ENCODE results near the gene CNIH2. TPM values are rescaled to one million over a fixed set of nuclear protein-coding genes. Genes with fewer than 3 reads are reported as not detected.

CNIH2 gene
- total and polyA plus RNA-seq, 9 of the 15 experiments (the other 6 are each of a cell fraction or from before 2014, with no cell fraction given): 0.26 to 0.89 (median 0.40) TPM; not detected in 4

DNA sequence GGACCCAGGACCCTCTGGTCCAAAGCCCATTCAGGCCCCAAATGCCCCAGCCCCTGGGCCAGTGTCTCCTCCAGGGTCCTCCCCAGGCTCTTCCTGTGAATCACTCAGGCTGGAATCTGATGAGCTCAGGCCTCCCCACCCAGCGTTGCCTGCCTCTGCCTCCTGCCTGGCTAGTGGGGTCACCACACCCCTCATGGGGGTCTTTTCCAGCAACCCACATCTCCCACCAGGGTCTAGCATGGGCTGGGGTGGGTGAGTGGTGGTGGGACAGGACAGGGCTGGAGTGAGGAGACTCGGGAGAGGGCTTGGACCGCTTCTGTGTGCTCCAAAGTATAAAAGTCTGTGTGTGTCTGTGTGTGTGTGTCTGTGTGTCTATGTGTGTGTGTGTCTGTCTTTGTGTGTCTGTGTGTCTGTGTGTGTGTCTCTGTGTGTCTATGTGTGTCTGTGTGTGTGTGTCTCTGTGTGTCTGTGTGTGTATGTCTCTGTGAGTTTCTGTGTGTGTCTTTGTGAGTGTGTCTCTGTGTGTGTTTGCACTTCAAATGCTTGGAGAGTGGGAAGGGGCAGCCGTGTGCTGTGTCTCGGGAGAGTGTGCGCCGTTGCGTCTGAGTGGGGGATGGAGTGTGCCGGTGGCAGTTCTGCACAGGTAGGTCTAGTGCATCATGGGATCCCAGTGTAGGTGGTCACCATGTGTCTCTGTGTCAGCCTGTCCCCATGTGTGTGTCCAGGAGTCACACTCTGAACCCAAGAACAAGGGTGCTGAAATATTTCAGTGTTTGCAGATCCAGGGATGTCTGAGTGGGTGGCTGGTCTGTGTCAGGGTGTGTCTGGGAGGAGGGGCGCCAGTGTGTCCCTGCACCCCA lies 49.4 kb downstream of the CNIH2 start (continued):
- no peak for TF ChIP-seq ZNF217 (CRISPR knock-in tag; IDR thresholded peaks at IDR 0.05)
- TF ChIP-seq RCOR1 (IDR thresholded peaks at IDR 0.05; ENCODE audit: borderline replicate concordance in 1 of 2, low read depth in 2 of 2, low read length in 2 of 2): no peak
- TF ChIP-seq, protein P1, sequence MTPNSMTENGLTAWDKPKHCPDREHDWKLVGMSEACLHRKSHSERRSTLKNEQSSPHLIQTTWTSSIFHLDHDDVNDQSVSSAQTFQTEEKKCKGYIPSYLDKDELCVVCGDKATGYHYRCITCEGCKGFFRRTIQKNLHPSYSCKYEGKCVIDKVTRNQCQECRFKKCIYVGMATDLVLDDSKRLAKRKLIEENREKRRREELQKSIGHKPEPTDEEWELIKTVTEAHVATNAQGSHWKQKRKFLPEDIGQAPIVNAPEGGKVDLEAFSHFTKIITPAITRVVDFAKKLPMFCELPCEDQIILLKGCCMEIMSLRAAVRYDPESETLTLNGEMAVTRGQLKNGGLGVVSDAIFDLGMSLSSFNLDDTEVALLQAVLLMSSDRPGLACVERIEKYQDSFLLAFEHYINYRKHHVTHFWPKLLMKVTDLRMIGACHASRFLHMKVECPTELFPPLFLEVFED (CRISPR knock-in tag; conservative IDR thresholded peaks at IDR 0.05): peak; percentile 80; the same call in 1 of the 2 replicates
- TF ChIP-seq ARHGAP35 (IDR thresholded peaks at IDR 0.05; ENCODE audit: partially characterized antibody): peak; percentile 41

DNA sequence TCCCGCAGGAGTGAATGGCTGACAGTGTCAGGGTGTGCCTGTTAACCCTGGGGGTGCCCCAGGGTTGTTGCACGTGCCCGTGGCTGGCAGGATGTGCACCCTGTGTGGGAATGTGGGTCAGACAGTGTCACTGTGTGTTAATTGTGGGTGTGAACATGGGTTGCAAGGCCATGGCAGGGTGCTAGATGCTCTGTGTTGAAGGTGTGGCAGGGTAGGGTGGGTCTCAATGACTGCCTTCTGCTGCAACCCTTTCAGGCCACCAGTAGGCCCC lies 50.0 kb downstream of the CNIH2 start:
- ATAC-seq: peak; percentile 31; the same call in 2 of the 3 replicates
- no peak for DNase-seq (ENCODE audit: extremely low read depth in 1 of 4, low spot score in 3 of 4)
- no peaks in the 10 kb centered on the region for H3K79me2 ChIP-seq (ENCODE audit: control insufficient read depth, insufficient read depth, low read length)
- H4K20me1 ChIP-seq (replicated peaks; ENCODE audit: control insufficient read depth, insufficient read depth, low read length): no peaks in the 10 kb centered on the region
- WGBS (ENCODE audit: insufficient coverage, low coverage, missing lambda C conversion rate): 69% methylated on average over 3 of the region's 3 CpGs
- peak overlapping the region; percentile 42; the same call in 2 of the 3 replicates for H3K27ac ChIP-seq (ENCODE audit: extremely low read depth, low read depth, low read length)
- H3K27me3 ChIP-seq (ENCODE audit: control insufficient read depth in 2 of 2, insufficient read depth in 2 of 2, low read length in 2 of 2): no peaks in the 10 kb centered on the region
- TF ChIP-seq LCOR (CRISPR knock-in tag; IDR thresholded peaks at IDR 0.05): 0 out of 2 replicates have a peak, but pooled peaks have one; percentile 5
- TF ChIP-seq, protein P2, sequence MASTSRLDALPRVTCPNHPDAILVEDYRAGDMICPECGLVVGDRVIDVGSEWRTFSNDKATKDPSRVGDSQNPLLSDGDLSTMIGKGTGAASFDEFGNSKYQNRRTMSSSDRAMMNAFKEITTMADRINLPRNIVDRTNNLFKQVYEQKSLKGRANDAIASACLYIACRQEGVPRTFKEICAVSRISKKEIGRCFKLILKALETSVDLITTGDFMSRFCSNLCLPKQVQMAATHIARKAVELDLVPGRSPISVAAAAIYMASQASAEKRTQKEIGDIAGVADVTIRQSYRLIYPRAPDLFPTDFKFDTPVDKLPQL (IDR thresholded peaks at IDR 0.05; ENCODE audit: extremely low read depth, insufficient read length): no peak
- POLR2A ChIA-PET: no interaction called here
- BruUV-seq (replicated peaks): no TSS peak
- intact Hi-C loops (cut with micrococcal nuclease) (loop anchor here (1.0 to 2.0 kb wide), 2 partner anchors 16 to 105 kb away; no protein-coding TSS in a partner anchor), in situ Hi-C loops (cut with MboI) (loop anchor here (5.0 kb wide), 1 partner anchor 111 kb away; no protein-coding TSS in a partner anchor)
- peak overlapping the region; percentile 56 to 66; a peak in 3 of 4 replicates for H3K9ac ChIP-seq (ENCODE audit: insufficient read depth in 1 of 2, low read depth in 2 of 2, low read length in 2 of 2)
- FAIRE-seq: no peak
- H3K4me2 ChIP-seq (ENCODE audit: insufficient read depth, low read length): peak overlapping the region; percentile 87; the same call in 1 of the 2 replicates
- H3K9me3 ChIP-seq (replicated peaks; ENCODE audit: control insufficient read depth, insufficient read depth, low read depth, low read length): no peaks in the 10 kb centered on the region
- H2AFZ ChIP-seq (ENCODE audit: low read depth, low read length): peak overlapping the region; percentile 100
- peaks cover 20 to 65% of the 10 kb centered on the region in 2 experiments; a peak in 4 of 5 replicates for H3K4me1 ChIP-seq (replicated peaks in 1 of 2; ENCODE audit: control insufficient read depth in 2 of 2, insufficient read depth in 2 of 2, low read length in 2 of 2)
- no peak overlapping the region for H3K4me3 ChIP-seq
- peaks cover 4% of the 10 kb centered on the region for H3K9me1 ChIP-seq (ENCODE audit: control insufficient read depth, insufficient read depth, low read length)
- H3K36me3 ChIP-seq (ENCODE audit: control insufficient read depth, insufficient read depth, low read length): no peaks in the 10 kb centered on the region
- CTCF ChIA-PET (ENCODE audit: low intra/inter-chr PET ratio): interaction anchor here (1.2 to 3.1 kb wide), 3 partner anchors 16 to 105 kb away, joined by 5 to 37 read pairs (median 16); no protein-coding TSS in a partner anchor

Data from K562 (cell line).